K562 (cell line): ENCODE results near the gene ARIH1. TPM values are rescaled to one million over a fixed set of nuclear protein-coding genes. Genes with fewer than 3 reads are reported as not detected.

ENCODE experiments used
- ATAC-seq: fragments of 200-7000 bp; cut with Tn5 transposase; 3 replicates; pipeline ENCODE4 v1.9.1; 2020; ENCODE audit warnings: moderate library complexity
- BruUV-seq: library from RNA; stranded (reverse); fragments of 400-500 nt; replicated peaks from 2 replicates; lab custom pipeline; 2021; lab: Mats Ljungman, UMichigan
- CTCF ChIA-PET: fragments of 300-600 bp; formaldehyde crosslinking; extraction: SDS; loops from one replicate; lab custom pipeline; 2021; ENCODE audit warnings: low intra/inter-chr PET ratio; lab: Yijun Ruan, JAX
- POLR2A ChIA-PET: fragments of 300-600, 350-650 bp; sonication (Branson Sonifier 250); formaldehyde crosslinking; extraction: SDS; loops from one replicate; lab custom pipeline; 2021; ENCODE audit warnings: antibody characterized with exemption, inconsistent platforms; lab: Yijun Ruan, JAX
- DNase-seq, 4 experiments: peaks; one replicate each; pipeline versions ENCODE4 v3.0.0 to v3.0.0-alpha.2; 2011 to 2018; ENCODE audit warnings: low spot score in 3 of 4, mixed read lengths in 3 of 4; ENCODE audit errors: extremely low read depth in 1 of 4
- FAIRE-seq: peaks from 2 replicates; lab custom pipeline; 2011; peaks lifted over from hg19 to GRCh38; lab: Jason Lieb, UNC
- H2AFZ ChIP-seq: 2 replicates; pipeline ENCODE4 v1.6.0; 2011; ENCODE audit warnings: low read depth, low read length, control low read depth, inconsistent platforms
- H3K27ac ChIP-seq: fragments of 200-600 bp; 3 replicates; pipeline ENCODE4 v1.8.0; 2011; ENCODE audit warnings: low read depth, mild to moderate bottlenecking, control low read depth, inconsistent platforms, low read length, moderate library complexity, mixed read lengths; ENCODE audit errors: extremely low read depth
- H3K27me3 ChIP-seq, 2 experiments: fragments of 300-600 bp in 1 of 2; 2 replicates in 1 of 2; 3 replicates in 1 of 2; pipeline versions ENCODE4 v1.6.0 to v1.8.0; 2011; ENCODE audit warnings: inconsistent platforms in 2 of 2, low read length in 2 of 2, mild to moderate bottlenecking in 1 of 2, mixed read lengths in 1 of 2, moderate library complexity in 1 of 2; ENCODE audit not compliant: control insufficient read depth in 2 of 2, insufficient read depth in 2 of 2
- H3K36me3 ChIP-seq: fragments of 300-600 bp; 3 replicates; pipeline ENCODE4 v1.8.0; 2011; ENCODE audit warnings: mild to moderate bottlenecking, low read length, inconsistent platforms; ENCODE audit not compliant: control insufficient read depth, insufficient read depth
- H3K4me1 ChIP-seq, 2 experiments: fragments of 200-600 bp in 1 of 2; replicated peaks in 1 of 2; 2 replicates in 1 of 2; 3 replicates in 1 of 2; pipeline versions ENCODE4 v1.5.1 to v1.8.0; 2011; ENCODE audit warnings: inconsistent platforms in 2 of 2, low read length in 2 of 2, mild to moderate bottlenecking in 1 of 2, mixed read lengths in 1 of 2, moderate library complexity in 1 of 2; ENCODE audit not compliant: control insufficient read depth in 2 of 2, insufficient read depth in 2 of 2
- H3K4me2 ChIP-seq: 2 replicates; pipeline ENCODE4 v1.6.1; 2011; ENCODE audit warnings: low read length, control low read depth, inconsistent platforms, mixed read lengths; ENCODE audit not compliant: insufficient read depth
- H3K4me3 ChIP-seq: fragments of 200-600 bp; sonication (generic), shearing (Covaris generic); 2 replicates; pipeline ENCODE4 v1.5.1; 2016; ENCODE audit warnings: control low read depth, inconsistent platforms
- H3K79me2 ChIP-seq: fragments of 200-600 bp; 3 replicates; pipeline ENCODE4 v1.8.0; 2011; ENCODE audit warnings: low read length, inconsistent platforms; ENCODE audit not compliant: control insufficient read depth, insufficient read depth
- H3K9ac ChIP-seq, 2 experiments: 2 replicates each; pipeline versions ENCODE4 v1.6.0 to v1.6.1; 2011; ENCODE audit warnings: low read depth in 2 of 2, low read length in 2 of 2, control low read depth in 1 of 2, inconsistent platforms in 1 of 2, mild to moderate bottlenecking in 1 of 2, mixed read lengths in 1 of 2; ENCODE audit not compliant: insufficient read depth in 1 of 2
- H3K9me1 ChIP-seq: one replicate; pipeline ENCODE4 v1.6.0; 2011; ENCODE audit warnings: inconsistent platforms, mild to moderate bottlenecking, low read length, moderate library complexity; ENCODE audit not compliant: control insufficient read depth, insufficient read depth
- H3K9me3 ChIP-seq: replicated peaks from 2 replicates; pipeline ENCODE4 v1.5.1; 2011; ENCODE audit warnings: low read depth, low read length, inconsistent platforms; ENCODE audit not compliant: control insufficient read depth, insufficient read depth
- H4K20me1 ChIP-seq: replicated peaks from 2 replicates; pipeline ENCODE4 v1.6.1; 2011; ENCODE audit warnings: low read length, inconsistent platforms, mixed read lengths; ENCODE audit not compliant: control insufficient read depth, insufficient read depth
- CEBPB ChIP-seq: fragments of 450-650 bp; IDR thresholded peaks from 2 replicates; pipeline ENCODE4 v1.6.1; 2016; ENCODE audit warnings: missing genetic modification characterization, missing compliant biosample characterization
- EP400 ChIP-seq: fragments of 450-650 bp; IDR thresholded peaks from 2 replicates; pipeline ENCODE4 v1.6.1; 2017; ENCODE audit warnings: antibody characterized with exemption, mild to moderate bottlenecking, moderate library complexity
- HOXB6 ChIP-seq: fragments of 250-450 bp; sonication (Bioruptor Pico); IDR thresholded peaks from 2 replicates; pipeline ENCODE4 v1.5.1; 2022; ENCODE audit warnings: mild to moderate bottlenecking, borderline replicate concordance
- KHSRP ChIP-seq: fragments of 450-650 bp; IDR thresholded peaks from 2 replicates; pipeline ENCODE4 v1.6.1; 2017
- SMARCA4 ChIP-seq: fragments of 450-650 bp; IDR thresholded peaks from 2 replicates; pipeline ENCODE4 v1.6.1; 2016
- SREBF1 ChIP-seq: fragments of 150-350 bp; IDR thresholded peaks from 2 replicates; pipeline ENCODE4 v1.6.1; 2014; ENCODE audit warnings: antibody characterized with exemption, low read depth, low read length, borderline replicate concordance
- SREBF2 ChIP-seq: sonication (generic); formaldehyde crosslinking; IDR thresholded peaks from 2 replicates; pipeline ENCODE4 v1.4.0; 2020; ENCODE audit warnings: mild to moderate bottlenecking, missing genetic modification reagents
- ZFP1 ChIP-seq: fragments of 450-650 bp; formaldehyde crosslinking; IDR thresholded peaks from 2 replicates; pipeline ENCODE4 v1.4.0; 2020; ENCODE audit warnings: mild to moderate bottlenecking, mixed read lengths
- ZNF695 ChIP-seq: fragments of 450-650 bp; formaldehyde crosslinking; IDR thresholded peaks from 2 replicates; pipeline ENCODE4 v1.4.0; 2020; ENCODE audit warnings: mild to moderate bottlenecking, moderate library complexity
- ZNF699 ChIP-seq: fragments of 250-450 bp; sonication (Bioruptor Pico); IDR thresholded peaks from 2 replicates; pipeline ENCODE4 v1.8.0; 2021; ENCODE audit warnings: mild to moderate bottlenecking, moderate library complexity; ENCODE audit not compliant: insufficient replicate concordance
- WGBS: fragments of 100-300 bp; shearing (Covaris generic); methylation state at CpG from one replicate; pipeline ENCODE4 v1.1.6; 2016; ENCODE audit warnings: low coverage, mixed read lengths; ENCODE audit not compliant: insufficient coverage; ENCODE audit errors: missing lambda C conversion rate; 5-methylcytosine and 5-hydroxymethylcytosine counted together
- in situ Hi-C: fragments of 300-500 bp; cut with MboI; formaldehyde crosslinking; loops from 4 replicates; pipeline ENCODE4 v1.15.0; 2018; ENCODE audit warnings: inconsistent platforms, mixed read lengths
- intact Hi-C: fragments of 100-400 bp; cut with micrococcal nuclease; formaldehyde crosslinking; loops from 2 replicates; pipeline ENCODE4 v1.14.2; 2022
- polyA plus RNA-seq, 8 experiments: library from polyadenylated mRNA; depleted of rRNA in 4 of 8; stranded (reverse) in 5 of 8; unstranded in 3 of 8; fragments of >200 nt; fragmentation: Nextera tagmentation in 2 of 8; fragmentation: Illumina TruSeq in 1 of 8; extraction: Ambion mirVana in 2 of 8; extraction: Trizol in 1 of 8; gene quantifications; 2 replicates each; pipeline versions ENCODE4 v1.2.1 to v1.2.3, GENCODE V29; 2011 to 2014; ENCODE audit warnings: inconsistent platforms in 1 of 8, missing spikeins in 1 of 8
- total RNA-seq, 7 experiments: library from RNA; depleted of rRNA in 6 of 7; stranded (reverse); fragments of >200 nt in 6 of 7; fragmentation: Illumina TruSeq in 2 of 7; extraction: Trizol in 2 of 7; gene quantifications; 2 replicates each; pipeline versions ENCODE4 v1.2.1 to v1.2.3, GENCODE V29; 2011 to 2021; ENCODE audit warnings: low replicate concordance in 1 of 7

The ARIH1 gene
- total and polyA plus RNA-seq, 9 of the 15 experiments (the other 6 are each of a cell fraction or from before 2014, with no cell fraction given): 17.7 to 125 (median 31.4) TPM

DNA sequence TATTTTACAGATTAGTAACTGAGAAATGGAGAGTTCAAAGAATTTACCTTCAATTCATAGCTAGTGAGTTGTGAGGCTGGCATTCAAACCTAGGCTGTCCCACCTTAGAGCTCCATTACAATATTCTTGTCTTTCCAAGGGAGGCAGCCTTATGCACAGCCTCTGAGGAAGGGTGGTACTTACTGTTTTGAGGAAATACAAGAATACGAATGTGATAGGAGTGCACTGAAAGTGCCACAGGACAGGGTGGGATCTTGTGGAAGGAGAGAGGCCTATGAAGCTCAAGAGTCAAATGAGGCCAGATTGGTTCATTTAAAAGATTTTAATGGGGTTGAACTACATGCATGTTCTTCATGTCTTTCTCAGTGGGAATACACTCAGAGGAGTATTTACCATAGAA lies 86.3 kb downstream of the ARIH1 start:
- H3K27me3 ChIP-seq: no peaks in the 10 kb centered on the region
- no peak for DNase-seq
- FAIRE-seq: no peak
- TF ChIP-seq SMARCA4 (no peak), ZFP1 (CRISPR knock-in tag) (no peak), SREBF1 (no peak), KHSRP (no peak), CEBPB (tag) (no peak), HOXB6 (CRISPR knock-in tag) (no peak), SREBF2 (CRISPR knock-in tag) (no peak), EP400 (no peak), ZNF695 (no peak), ZNF699 (CRISPR knock-in tag) (no peak)
- TF ChIP-seq, all 486 proteins: peak for 0
- no peak overlapping the region for H3K27ac ChIP-seq
- no peak for ATAC-seq
- H3K9ac ChIP-seq: no peak overlapping the region
- no peaks in the 10 kb centered on the region for H4K20me1 ChIP-seq
- ChIA-PET POLR2A (no interaction called here), CTCF (no interaction called here)
- BruUV-seq: no TSS peak
- H3K4me3 ChIP-seq: no peak overlapping the region
- intact Hi-C loops (no loop called here), in situ Hi-C loops (no loop called here)
- no peaks in the 10 kb centered on the region; the same call in 2 of the 3 replicates for H3K79me2 ChIP-seq
- no peak overlapping the region for H2AFZ ChIP-seq
- 83% methylated on average over 1 of the region's 1 CpG for WGBS
- H3K4me2 ChIP-seq: no peak overlapping the region
- H3K4me1 ChIP-seq: no peaks in the 10 kb centered on the region
- H3K9me3 ChIP-seq: no peaks in the 10 kb centered on the region
- peaks cover 61% of the 10 kb centered on the region for H3K36me3 ChIP-seq
- H3K9me1 ChIP-seq: no peaks in the 10 kb centered on the region
